ENCODE results near the gene GMPS.

The GMPS gene

DNA sequence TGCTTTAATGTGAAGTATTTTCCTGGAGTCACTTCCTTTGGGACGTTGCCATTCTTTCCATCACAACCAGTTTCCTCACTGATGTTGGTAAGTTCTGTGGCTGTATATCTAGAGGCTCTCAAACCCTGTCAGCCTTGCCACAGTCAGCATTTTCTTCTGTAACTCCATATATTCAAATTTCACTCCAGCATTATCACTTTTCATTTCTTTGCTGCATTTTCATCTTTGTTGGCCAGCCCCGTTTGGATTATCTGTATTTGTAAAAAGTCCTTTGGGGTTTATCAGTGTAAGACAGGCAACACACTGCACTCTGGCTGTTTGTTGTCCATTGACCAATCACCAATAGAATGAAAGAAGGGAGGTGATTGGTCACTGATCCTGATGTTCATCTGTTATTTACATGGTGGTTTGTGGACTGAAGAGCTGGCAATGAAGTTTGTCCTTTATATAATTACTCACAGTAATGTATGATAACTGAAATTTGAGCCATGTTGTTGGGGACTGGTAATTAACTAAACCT is 20.3 kb downstream of the GMPS start:
- Histone ChIP-seq H3K9me3 (no peaks in the 10 kb centered on the region), H4K20me1 (peaks cover 99% of the 10 kb centered on the region), H3K27ac (no peak overlapping the region), H3K27me3 (no peaks in the 10 kb centered on the region), H3K4me3 (no peak overlapping the region), H3K9ac (no peak overlapping the region), H3K4me1 (peaks cover 18% of the 10 kb centered on the region), H3K36me3 (peaks cover 41% of the 10 kb centered on the region), H3K4me2 (0 out of 2 replicates have a peak overlapping the region, but pooled peaks have one; percentile 3)
- no peak for TF ChIP-seq Cebpa-rat (IDR thresholded peaks at IDR 0.05)

DNA sequence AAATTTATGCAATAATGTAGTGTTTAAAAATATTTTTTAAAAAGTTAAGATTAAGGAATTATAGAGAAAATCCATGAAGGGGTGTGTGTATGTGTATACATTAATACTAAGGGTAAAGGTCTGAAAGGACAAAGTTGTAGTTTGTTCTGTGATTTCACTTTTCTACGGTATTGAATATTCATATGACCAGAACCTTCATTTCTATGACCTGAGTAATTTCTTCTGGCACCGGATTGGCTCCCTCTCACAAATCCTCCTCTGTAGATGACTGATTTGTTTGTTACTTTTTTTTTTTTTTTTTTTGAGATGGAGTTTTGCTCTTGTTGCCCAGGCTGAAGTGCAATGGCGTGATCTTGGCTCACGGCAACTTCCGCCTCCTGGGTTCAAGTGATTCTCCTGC is 20.9 kb downstream of the GMPS start:
- H3K27me3 ChIP-seq, result no peaks in the 10 kb centered on the region
- H4K20me1 ChIP-seq, result peaks cover 93% of the 10 kb centered on the region
- TF ChIP-seq Cebpa-rat (IDR thresholded peaks at IDR 0.05), result no peak
- peaks cover 18% of the 10 kb centered on the region for H3K4me1 ChIP-seq
- no peak overlapping the region for H3K9ac ChIP-seq
- peaks cover 47% of the 10 kb centered on the region for H3K36me3 ChIP-seq
- H3K4me3 ChIP-seq, result no peak overlapping the region
- no peak overlapping the region for H3K4me2 ChIP-seq
- no peak overlapping the region for H3K27ac ChIP-seq
- H3K9me3 ChIP-seq, result no peaks in the 10 kb centered on the region

DNA sequence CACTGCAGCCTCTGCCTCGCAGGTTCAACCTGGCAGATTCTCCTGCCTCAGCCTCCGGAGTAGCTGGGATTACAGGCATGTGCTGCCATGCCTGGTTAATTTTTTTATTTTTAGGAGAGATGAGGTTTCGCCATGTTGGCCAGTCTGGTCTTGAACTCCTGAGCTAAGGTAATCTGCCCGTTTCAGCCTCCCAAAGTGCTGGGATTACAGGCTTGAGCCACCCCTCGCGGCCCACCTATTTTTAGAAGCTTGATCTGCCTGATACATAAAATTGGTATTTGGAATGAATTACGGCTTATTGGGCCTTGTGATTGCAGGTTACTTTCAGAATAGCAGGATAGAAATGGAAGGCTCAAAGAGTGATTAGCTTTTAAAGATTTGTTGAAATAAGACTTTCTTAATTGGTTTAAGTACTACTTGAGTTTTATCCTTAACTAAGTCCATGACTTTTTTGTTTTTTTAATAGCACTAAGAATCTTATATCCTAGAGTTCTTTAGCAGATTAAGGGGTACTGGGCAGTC is 25.0 kb downstream of the GMPS start:
- no peak for TF ChIP-seq Cebpa-rat (IDR thresholded peaks at IDR 0.05)
- Histone ChIP-seq H3K27ac (no peak overlapping the region), H3K4me1 (peaks cover 3% of the 10 kb centered on the region), H3K4me2 (no peak overlapping the region), H3K4me3 (no peak overlapping the region), H3K9ac (no peak overlapping the region), H3K27me3 (no peaks in the 10 kb centered on the region), H3K36me3 (peaks cover 86% of the 10 kb centered on the region), H4K20me1 (peaks cover 71% of the 10 kb centered on the region), H3K9me3 (no peaks in the 10 kb centered on the region)

DNA sequence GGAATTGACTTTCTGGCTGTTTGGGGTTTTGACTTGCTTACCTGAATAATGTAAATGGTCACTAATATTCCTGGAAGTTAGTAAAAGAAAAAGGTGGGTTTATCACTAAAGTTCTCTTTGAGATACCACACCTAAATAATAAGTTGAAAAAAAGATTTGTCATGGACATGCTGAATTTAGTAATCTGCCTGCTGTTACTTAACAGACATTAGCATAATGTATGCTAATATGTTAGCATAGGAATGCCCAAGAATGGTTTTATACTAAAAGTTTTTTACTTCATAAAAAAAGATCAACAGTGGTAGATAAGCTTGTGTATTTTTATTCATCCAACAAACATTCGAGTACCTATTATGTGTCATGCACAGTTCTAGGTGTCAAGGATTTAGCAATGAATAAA is 36.5 kb downstream of the GMPS start:
- no peak for TF ChIP-seq Cebpa-rat (IDR thresholded peaks at IDR 0.05)
- Histone ChIP-seq H3K9me3 (no peaks in the 10 kb centered on the region), H3K4me1 (peaks cover 7% of the 10 kb centered on the region; the same call in 1 of the 2 replicates), H3K36me3 (peaks cover 96% of the 10 kb centered on the region), H3K4me2 (no peak overlapping the region), H3K27me3 (no peaks in the 10 kb centered on the region), H3K4me3 (no peak overlapping the region), H3K27ac (no peak overlapping the region), H4K20me1 (peaks cover 13% of the 10 kb centered on the region), H3K9ac (no peak overlapping the region)

DNA sequence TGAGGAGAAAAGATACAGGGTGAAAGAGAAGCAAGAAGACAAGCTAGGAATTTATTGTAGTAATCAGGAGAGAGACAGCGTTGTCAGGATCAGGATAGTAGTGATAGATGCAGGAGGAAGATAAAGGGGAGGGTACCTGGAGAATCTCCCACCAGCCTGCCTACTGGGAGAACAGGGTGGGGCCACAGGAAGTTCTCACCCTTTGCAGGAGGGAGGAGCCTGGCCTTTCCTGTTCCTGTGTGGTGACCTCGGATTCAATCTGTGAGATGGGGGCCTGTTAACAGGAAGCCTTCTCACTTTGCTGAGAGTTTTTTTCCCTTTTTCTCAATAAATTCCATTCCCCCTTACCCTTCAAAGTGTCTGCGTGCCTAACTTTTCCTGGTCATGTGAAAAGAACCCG is 37.6 kb downstream of the GMPS start:
- H3K36me3 ChIP-seq, result peaks cover 95% of the 10 kb centered on the region
- H3K27ac ChIP-seq, result no peak overlapping the region
- H3K9ac ChIP-seq, result no peak overlapping the region

DNA sequence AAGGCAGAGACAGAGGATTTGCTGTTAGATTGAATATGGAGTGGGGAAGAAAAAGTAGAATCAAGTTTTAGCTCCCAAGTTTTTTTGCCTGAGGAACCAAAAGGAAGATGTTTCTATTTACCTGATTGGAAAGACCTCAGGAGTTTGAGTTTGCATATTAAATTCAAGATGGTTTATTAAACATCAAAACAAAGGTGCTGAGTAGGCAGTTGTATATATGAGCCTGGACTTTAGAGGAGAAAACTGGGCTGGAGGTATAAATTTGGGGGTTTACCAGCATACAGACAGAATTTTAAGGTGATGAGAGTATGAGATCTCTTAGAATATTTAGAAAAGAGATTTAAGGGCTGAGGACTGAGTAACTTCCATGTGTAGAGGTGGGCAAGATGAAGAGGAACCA is 38.2 kb downstream of the GMPS start:
- Histone ChIP-seq H3K27ac (no peak overlapping the region), H3K4me1 (peaks cover 7% of the 10 kb centered on the region; the same call in 1 of the 2 replicates), H3K9ac (no peak overlapping the region), H3K4me2 (no peak overlapping the region), H3K9me3 (no peaks in the 10 kb centered on the region), H3K27me3 (no peaks in the 10 kb centered on the region), H3K4me3 (no peak overlapping the region), H3K36me3 (peaks cover 97% of the 10 kb centered on the region), H4K20me1 (peaks cover 12% of the 10 kb centered on the region; the same call in 1 of the 2 replicates)
- no peak for TF ChIP-seq Cebpa-rat (IDR thresholded peaks at IDR 0.05)

More for the DNA sequence above, 37.6 kb downstream of the GMPS start:
- no peak overlapping the region for H3K4me3 ChIP-seq
- TF ChIP-seq Cebpa-rat (IDR thresholded peaks at IDR 0.05), result no peak
- H4K20me1 ChIP-seq, result peaks cover 9% of the 10 kb centered on the region
- H3K27me3 ChIP-seq, result no peaks in the 10 kb centered on the region
- H3K4me1 ChIP-seq, result peaks cover 7% of the 10 kb centered on the region; the same call in 1 of the 2 replicates
- H3K9me3 ChIP-seq, result no peaks in the 10 kb centered on the region
- 0 out of 2 replicates have a peak overlapping the region, but pooled peaks have one; percentile 10 for H3K4me2 ChIP-seq

DNA sequence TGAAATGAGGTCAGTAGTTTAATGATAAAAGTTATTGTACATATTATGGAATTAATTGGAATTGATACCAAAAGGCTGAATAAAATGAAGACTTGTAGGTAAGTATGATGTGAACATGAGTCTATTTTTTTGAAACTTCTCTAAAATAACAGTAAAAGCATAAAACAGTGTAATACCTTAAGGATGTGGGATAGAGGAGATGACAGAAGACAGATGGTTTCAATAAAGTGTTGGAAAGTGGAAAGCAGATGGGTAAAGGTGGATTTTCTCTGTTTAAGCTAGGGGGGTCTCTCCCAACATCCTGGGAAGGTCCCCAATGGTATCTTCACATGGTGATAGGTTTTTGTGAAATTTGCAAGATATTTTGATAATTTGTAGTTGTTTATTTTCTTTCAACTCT is 41.6 kb downstream of the GMPS start:
- Histone ChIP-seq H3K27me3 (no peaks in the 10 kb centered on the region), H3K9me3 (0 out of 2 replicates have a peak, but pooled peaks cover 3% of the 10 kb centered on the region), H3K4me1 (peaks cover 7% of the 10 kb centered on the region; the same call in 1 of the 2 replicates), H3K36me3 (peaks cover 99% of the 10 kb centered on the region), H3K4me2 (no peak overlapping the region), H4K20me1 (peaks cover 13% of the 10 kb centered on the region; the same call in 1 of the 2 replicates), H3K27ac (no peak overlapping the region), H3K4me3 (no peak overlapping the region), H3K9ac (no peak overlapping the region)
- TF ChIP-seq Cebpa-rat (IDR thresholded peaks at IDR 0.05), result no peak

DNA sequence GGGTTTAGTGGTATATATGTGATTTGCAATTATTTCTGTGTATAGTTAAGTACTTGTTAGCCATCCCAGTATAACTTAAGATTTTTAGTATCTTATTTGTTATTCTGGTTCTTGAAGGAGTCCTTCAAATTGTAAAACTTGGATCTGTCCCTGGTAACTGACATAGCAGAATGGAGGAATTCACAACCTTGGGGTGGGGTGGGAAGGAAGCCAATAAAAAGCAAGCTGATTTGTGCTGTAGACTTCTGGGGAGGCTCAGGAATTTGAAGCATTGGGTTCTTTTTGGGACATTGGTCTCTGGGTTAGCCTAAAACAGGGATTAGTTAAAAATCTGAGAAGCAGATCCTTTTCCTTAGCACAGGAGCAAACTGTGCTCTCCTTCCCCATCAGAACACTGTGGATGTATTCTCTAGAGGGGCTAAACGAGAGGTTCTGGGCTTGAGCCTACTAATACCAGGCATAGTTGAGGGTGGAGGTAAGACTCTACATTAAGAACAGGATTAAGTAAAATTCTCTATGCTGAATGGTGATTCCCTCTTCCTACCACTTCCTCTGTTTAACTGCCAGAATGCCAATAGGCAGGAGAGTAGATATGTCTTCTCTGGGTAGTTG is 42.2 kb downstream of the GMPS start:
- no peak overlapping the region for H3K27ac ChIP-seq
- H3K4me3 ChIP-seq, result no peak overlapping the region
- H3K9me3 ChIP-seq, result 0 out of 2 replicates have a peak, but pooled peaks cover 3% of the 10 kb centered on the region
- H3K4me1 ChIP-seq, result peaks cover 7% of the 10 kb centered on the region; the same call in 1 of the 2 replicates
- H3K36me3 ChIP-seq, result peaks cover 99% of the 10 kb centered on the region
- no peak overlapping the region for H3K9ac ChIP-seq
- TF ChIP-seq Cebpa-rat (IDR thresholded peaks at IDR 0.05), result no peak
- no peaks in the 10 kb centered on the region for H3K27me3 ChIP-seq
- no peak overlapping the region for H3K4me2 ChIP-seq
- peaks cover 13% of the 10 kb centered on the region; the same call in 1 of the 2 replicates for H4K20me1 ChIP-seq

DNA sequence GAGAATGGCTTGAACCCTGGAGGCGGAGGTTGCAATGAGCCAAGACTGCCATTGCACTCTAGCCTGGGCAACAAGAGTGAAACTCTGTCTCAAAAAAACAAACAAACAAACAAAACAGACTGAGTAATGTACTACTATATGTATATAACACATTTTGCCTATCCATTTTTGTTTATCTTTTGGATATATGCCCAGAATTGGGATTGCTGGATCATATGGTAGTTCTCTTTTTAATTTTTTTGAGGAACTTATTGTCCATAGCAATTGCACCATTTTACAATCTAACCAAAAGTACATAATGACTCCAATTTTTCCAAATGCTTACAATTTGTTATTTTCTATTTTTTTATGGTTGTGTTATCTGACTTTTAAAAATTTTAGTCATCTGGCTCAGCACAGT is 47.3 kb downstream of the GMPS start:
- H3K9me3 ChIP-seq, result 0 out of 2 replicates have a peak, but pooled peaks cover 3% of the 10 kb centered on the region
- H3K4me2 ChIP-seq, result no peak overlapping the region
- H3K4me3 ChIP-seq, result no peak overlapping the region
- H3K27ac ChIP-seq, result no peak overlapping the region
- H3K4me1 ChIP-seq, result no peaks in the 10 kb centered on the region
- no peak for TF ChIP-seq Cebpa-rat (IDR thresholded peaks at IDR 0.05)
- H3K36me3 ChIP-seq, result peaks cover 93% of the 10 kb centered on the region
- no peaks in the 10 kb centered on the region for H3K27me3 ChIP-seq
- H3K9ac ChIP-seq, result no peak overlapping the region
- H4K20me1 ChIP-seq, result peaks cover 9% of the 10 kb centered on the region; the same call in 1 of the 2 replicates

DNA sequence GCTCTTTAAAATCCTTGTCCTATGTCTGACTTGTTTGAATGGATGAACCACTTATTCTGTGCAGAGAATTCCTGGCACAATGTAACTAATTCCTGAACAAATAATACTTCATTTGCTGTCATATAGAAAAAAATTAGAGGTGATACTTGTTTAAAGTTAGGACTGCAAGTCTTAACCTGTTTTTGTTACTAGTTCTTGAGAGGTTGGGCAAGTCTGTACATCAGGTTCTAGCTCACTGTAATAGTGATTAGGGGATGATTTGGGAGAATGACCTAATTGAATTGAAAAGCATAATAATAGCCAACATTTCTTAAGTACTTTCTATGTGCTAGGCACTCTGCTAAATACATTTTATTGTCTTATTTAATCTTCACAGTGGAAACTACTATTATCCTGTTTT is 49.3 kb downstream of the GMPS start:
- TF ChIP-seq Cebpa-rat (IDR thresholded peaks at IDR 0.05), result no peak
- no peak overlapping the region for H3K4me3 ChIP-seq
- H3K4me1 ChIP-seq, result no peaks in the 10 kb centered on the region
- no peak overlapping the region for H3K9ac ChIP-seq
- no peak overlapping the region for H3K27ac ChIP-seq
- no peaks in the 10 kb centered on the region for H3K27me3 ChIP-seq
- no peak overlapping the region for H3K4me2 ChIP-seq
- 0 out of 2 replicates have a peak, but pooled peaks cover 3% of the 10 kb centered on the region for H3K9me3 ChIP-seq
- H4K20me1 ChIP-seq, result no peaks in the 10 kb centered on the region
- peaks cover 90% of the 10 kb centered on the region for H3K36me3 ChIP-seq
